ENCODE measurements around the gene SLC1A2.

Gene SLC1A2

DNA sequence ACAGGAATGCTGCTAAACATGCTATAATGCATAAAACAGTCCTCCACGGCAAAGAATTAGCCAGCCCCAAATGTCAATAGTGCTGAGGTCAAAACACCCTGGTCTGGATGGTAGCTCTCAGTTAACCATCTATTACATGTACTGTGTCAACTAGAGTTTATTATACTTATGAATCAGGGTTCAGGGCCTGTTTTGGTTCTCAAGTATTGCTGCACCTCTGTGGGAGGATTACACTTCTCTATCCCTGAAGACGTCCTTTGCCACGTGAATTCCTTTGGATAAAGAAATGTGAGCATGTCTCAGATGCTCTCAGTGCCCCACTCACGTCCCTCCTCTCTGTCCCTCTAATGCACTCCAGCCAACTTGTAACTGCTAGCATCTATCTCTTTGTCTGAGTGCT, 53.4 kb downstream of the SLC1A2 start:
- no peak overlapping the region for H3K4me3 ChIP-seq (ENCODE audit: low read depth, low read length)
- TF ChIP-seq, protein P1, sequence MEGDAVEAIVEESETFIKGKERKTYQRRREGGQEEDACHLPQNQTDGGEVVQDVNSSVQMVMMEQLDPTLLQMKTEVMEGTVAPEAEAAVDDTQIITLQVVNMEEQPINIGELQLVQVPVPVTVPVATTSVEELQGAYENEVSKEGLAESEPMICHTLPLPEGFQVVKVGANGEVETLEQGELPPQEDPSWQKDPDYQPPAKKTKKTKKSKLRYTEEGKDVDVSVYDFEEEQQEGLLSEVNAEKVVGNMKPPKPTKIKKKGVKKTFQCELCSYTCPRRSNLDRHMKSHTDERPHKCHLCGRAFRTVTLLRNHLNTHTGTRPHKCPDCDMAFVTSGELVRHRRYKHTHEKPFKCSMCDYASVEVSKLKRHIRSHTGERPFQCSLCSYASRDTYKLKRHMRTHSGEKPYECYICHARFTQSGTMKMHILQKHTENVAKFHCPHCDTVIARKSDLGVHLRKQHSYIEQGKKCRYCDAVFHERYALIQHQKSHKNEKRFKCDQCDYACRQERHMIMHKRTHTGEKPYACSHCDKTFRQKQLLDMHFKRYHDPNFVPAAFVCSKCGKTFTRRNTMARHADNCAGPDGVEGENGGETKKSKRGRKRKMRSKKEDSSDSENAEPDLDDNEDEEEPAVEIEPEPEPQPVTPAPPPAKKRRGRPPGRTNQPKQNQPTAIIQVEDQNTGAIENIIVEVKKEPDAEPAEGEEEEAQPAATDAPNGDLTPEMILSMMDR (IDR thresholded peaks at IDR 0.05; ENCODE audit: low read depth, low read length, missing control alignments), result no peak
- in situ Hi-C loops (cut with HindIII; ENCODE audit: low pct_ligation_motif_present, low sequenced_read_pairs), result no loop called here
- no peaks in the 10 kb centered on the region for H3K36me3 ChIP-seq (replicated peaks)
- H3K27me3 ChIP-seq (replicated peaks), result no peaks in the 10 kb centered on the region
- DNase-seq, result no peak
- no peak overlapping the region for H3K27ac ChIP-seq

DNA sequence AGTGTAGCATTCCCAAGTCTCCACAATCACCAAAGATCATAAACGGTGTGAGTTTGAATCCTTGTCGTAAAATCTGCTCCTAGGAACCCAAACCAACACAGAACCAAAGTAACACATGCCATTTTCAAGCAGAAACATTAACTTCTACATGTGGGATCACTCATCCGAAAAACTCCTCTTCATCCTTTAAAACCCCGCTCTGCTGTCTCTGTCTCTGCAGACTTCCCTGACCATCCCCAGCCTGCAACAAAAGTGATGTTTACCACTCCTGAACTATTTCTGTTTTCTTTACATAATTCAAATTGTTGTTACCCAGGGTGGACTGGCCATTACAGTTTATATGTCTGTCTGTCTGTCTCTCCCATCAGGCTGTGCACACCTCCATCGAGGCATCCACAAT, 54.0 kb downstream of the SLC1A2 start:
- Histone ChIP-seq H3K4me3 (ENCODE audit: low read depth, low read length) (no peak overlapping the region), H3K27ac (no peak overlapping the region), H3K36me3 (replicated peaks) (no peaks in the 10 kb centered on the region), H3K27me3 (replicated peaks) (no peaks in the 10 kb centered on the region)
- TF ChIP-seq, protein P1 (IDR thresholded peaks at IDR 0.05; ENCODE audit: low read depth, low read length, missing control alignments), result no peak
- in situ Hi-C loops (cut with HindIII; ENCODE audit: low pct_ligation_motif_present, low sequenced_read_pairs), result no loop called here
- no peak for DNase-seq

GRCh38 chr11:35363854-35364780, 55.2 kb downstream of the SLC1A2 start:
- TF ChIP-seq, protein P1 (IDR thresholded peaks at IDR 0.05; ENCODE audit: low read depth, low read length, missing control alignments), result no peak
- H3K4me3 ChIP-seq (ENCODE audit: low read depth, low read length), result no peak overlapping the region
- H3K27ac ChIP-seq, result peak overlapping the region; percentile 48
- in situ Hi-C loops (cut with HindIII; ENCODE audit: low pct_ligation_motif_present, low sequenced_read_pairs), result no loop called here
- peak; percentile 80 for DNase-seq
- H3K36me3 ChIP-seq (replicated peaks), result no peaks in the 10 kb centered on the region
- no peaks in the 10 kb centered on the region for H3K27me3 ChIP-seq (replicated peaks)

DNA sequence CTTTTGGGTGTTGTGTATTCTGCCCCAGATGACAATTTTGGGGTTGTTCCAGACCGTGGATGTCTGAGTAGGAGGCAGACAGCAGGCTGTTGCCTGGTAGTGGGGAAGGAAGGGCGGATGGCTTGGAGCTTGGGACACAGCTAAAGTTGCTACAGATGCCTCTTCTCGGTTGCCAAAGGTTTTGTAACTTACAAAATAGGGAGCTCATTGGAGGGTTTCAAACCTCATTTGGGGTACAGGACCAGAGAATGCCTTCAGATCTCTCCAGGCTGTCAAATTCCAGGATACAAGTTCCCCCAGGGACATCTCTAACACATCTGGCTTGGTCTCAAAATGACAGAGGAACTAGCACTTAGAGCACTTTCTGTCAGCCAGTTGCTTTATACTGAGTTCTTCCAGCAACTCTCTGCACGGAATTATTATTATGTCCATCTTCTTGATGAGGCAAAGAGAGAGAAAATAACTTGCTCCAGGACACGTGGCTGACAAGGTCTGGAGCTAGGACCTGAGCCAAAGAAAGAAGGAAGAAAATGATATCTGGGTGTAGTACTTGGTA, 56.0 kb downstream of the SLC1A2 start:
- no peak overlapping the region for H3K27ac ChIP-seq
- no peaks in the 10 kb centered on the region for H3K36me3 ChIP-seq (replicated peaks)
- TF ChIP-seq, protein P1 (IDR thresholded peaks at IDR 0.05; ENCODE audit: low read depth, low read length, missing control alignments), result no peak
- H3K27me3 ChIP-seq (replicated peaks), result no peaks in the 10 kb centered on the region
- in situ Hi-C loops (cut with HindIII; ENCODE audit: low pct_ligation_motif_present, low sequenced_read_pairs), result no loop called here
- DNase-seq, result no peak
- H3K4me3 ChIP-seq (ENCODE audit: low read depth, low read length), result no peak overlapping the region

GRCh38 chr11:35362521-35362980, 56.8 kb downstream of the SLC1A2 start:
- Histone ChIP-seq H3K27me3 (replicated peaks) (no peaks in the 10 kb centered on the region), H3K36me3 (replicated peaks) (no peaks in the 10 kb centered on the region), H3K27ac (no peak overlapping the region), H3K4me3 (ENCODE audit: low read depth, low read length) (no peak overlapping the region)
- DNase-seq, result no peak
- in situ Hi-C loops (cut with HindIII; ENCODE audit: low pct_ligation_motif_present, low sequenced_read_pairs), result no loop called here
- TF ChIP-seq, protein P1 (IDR thresholded peaks at IDR 0.05; ENCODE audit: low read depth, low read length, missing control alignments), result no peak
